Upper lobe of right lung (tissue), 1 donor: ENCODE results near the gene MTHFD1L. TPM values are rescaled to one million over a fixed set of nuclear protein-coding genes. Genes with fewer than 3 reads are reported as not detected.

Experiments
- ATAC-seq: fragments of 200-7000 bp; cut with Tn5 transposase; one replicate; pipeline ENCODE4 v1.9.1; 2020; ENCODE audit warnings: mild to moderate bottlenecking, moderate library complexity
- DNase-seq: peaks from one replicate; pipeline ENCODE4 v3.0.0-alpha.2; 2020
- H3K27ac ChIP-seq: fragments of 200-600 bp; one replicate; pipeline ENCODE4 v1.8.0; 2022
- H3K27me3 ChIP-seq: fragments of 200-600 bp; one replicate; pipeline ENCODE4 v1.8.0; 2022; ENCODE audit warnings: mild to moderate bottlenecking
- H3K36me3 ChIP-seq: fragments of 200-600 bp; one replicate; pipeline ENCODE4 v1.8.0; 2022
- H3K4me1 ChIP-seq: fragments of 200-600 bp; one replicate; pipeline ENCODE4 v1.8.0; 2022
- H3K4me3 ChIP-seq: fragments of 200-600 bp; one replicate; pipeline ENCODE4 v1.8.0; 2022; ENCODE audit warnings: mild to moderate bottlenecking
- H3K9me3 ChIP-seq: fragments of 200-600 bp; one replicate; pipeline ENCODE4 v1.8.0; 2022
- intact Hi-C: fragments of 100-400 bp; cut with DNase I; formaldehyde crosslinking; loops from one replicate; pipeline ENCODE4 v1.11.0; 2022
- total RNA-seq: library from RNA; stranded (reverse); fragmentation: NEBNext Ultra II Directional; extraction: Animal tissue kit (Norgen Biotek cat#: 25700); gene quantifications from one replicate; pipeline ENCODE4 v1.2.1, GENCODE V29; 2021
- TF ChIP-seq, protein P1 (sequence below): fragments of 200-600 bp; IDR thresholded peaks from one replicate; pipeline ENCODE4 v1.8.0; 2022; ENCODE audit warnings: antibody characterized with exemption
- donor health status: DM: no; HTN: yes; CAD: no; lungs with severe emphysema.

MTHFD1L gene
- total RNA-seq, 1 donor from 2014 or later, result 27.9 TPM

DNA sequence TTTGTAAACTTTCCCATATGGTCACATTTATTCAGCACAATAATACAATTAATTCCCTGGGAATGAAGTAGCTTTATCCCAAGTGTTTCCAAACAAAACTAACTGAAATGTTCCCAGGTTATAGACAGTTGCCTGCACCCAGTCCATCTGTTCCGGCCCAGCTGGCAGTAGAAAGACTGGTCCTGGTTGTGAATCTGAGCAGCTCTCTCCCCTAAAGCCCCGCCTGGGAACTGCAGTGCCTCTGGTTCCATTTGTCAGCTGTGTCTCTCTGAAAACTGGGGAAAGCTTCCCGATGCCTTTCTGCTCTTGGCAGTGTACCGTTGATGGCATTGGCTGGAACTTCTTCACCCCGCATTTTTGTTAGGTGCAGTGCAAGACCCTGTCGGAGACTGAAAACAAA, 8.7 kb downstream of the MTHFD1L start:
- no peaks in the 10 kb centered on the region for H3K9me3 ChIP-seq
- no peaks in the 10 kb centered on the region for H3K27me3 ChIP-seq
- intact Hi-C loops, result no loop called here
- no peak for ATAC-seq
- TF ChIP-seq, protein P1, sequence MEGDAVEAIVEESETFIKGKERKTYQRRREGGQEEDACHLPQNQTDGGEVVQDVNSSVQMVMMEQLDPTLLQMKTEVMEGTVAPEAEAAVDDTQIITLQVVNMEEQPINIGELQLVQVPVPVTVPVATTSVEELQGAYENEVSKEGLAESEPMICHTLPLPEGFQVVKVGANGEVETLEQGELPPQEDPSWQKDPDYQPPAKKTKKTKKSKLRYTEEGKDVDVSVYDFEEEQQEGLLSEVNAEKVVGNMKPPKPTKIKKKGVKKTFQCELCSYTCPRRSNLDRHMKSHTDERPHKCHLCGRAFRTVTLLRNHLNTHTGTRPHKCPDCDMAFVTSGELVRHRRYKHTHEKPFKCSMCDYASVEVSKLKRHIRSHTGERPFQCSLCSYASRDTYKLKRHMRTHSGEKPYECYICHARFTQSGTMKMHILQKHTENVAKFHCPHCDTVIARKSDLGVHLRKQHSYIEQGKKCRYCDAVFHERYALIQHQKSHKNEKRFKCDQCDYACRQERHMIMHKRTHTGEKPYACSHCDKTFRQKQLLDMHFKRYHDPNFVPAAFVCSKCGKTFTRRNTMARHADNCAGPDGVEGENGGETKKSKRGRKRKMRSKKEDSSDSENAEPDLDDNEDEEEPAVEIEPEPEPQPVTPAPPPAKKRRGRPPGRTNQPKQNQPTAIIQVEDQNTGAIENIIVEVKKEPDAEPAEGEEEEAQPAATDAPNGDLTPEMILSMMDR, result no peak
- H3K4me3 ChIP-seq, result no peak overlapping the region
- H3K27ac ChIP-seq, result no peak overlapping the region
- no peak for DNase-seq
- H3K36me3 ChIP-seq, result no peaks in the 10 kb centered on the region
- H3K4me1 ChIP-seq, result no peaks in the 10 kb centered on the region

DNA sequence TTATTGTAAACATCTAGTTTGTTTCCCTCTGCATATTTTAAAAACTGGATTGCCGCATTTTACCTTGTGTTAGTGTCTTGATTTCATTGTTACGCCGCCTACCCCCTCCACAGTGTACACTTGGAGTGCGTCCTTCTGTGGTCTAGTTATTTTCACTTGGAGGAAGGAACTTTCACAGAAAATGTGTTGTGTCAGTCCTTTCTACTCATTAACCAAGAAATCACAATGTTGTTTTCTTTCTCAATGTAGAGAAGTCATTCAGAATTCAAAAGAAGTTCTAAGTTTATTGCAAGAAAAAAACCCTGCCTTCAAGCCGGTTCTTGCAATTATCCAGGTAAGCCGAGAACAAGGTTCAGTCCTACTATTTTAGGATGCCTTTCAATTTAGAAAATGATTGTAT, 10.3 kb downstream of the MTHFD1L start:
- H3K27me3 ChIP-seq, result no peaks in the 10 kb centered on the region
- DNase-seq, result no peak

DNA sequence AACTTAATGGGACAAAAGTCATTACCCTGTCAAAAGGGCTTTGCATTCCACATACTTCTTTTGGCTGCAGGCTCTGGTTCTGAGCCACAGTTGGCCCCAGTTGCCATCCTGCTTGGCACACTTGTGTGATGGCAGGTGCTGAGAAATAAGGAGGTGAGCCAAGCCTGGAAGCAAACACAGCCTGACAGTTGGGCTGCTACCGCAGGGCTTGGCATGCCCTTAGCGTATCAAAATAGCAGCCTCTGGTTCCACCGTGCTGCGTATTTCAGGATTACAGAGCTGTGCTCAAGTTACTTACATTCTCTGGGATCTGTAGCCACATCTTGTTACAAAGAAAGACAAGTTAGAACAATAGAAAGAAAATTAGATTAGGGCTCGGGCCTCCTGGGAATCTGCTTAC, 11.1 kb downstream of the MTHFD1L start:
- Histone ChIP-seq H3K4me1 (peaks cover 5% of the 10 kb centered on the region), H3K27ac (no peak overlapping the region), H3K36me3 (no peaks in the 10 kb centered on the region), H3K27me3 (no peaks in the 10 kb centered on the region), H3K9me3 (no peaks in the 10 kb centered on the region), H3K4me3 (no peak overlapping the region)
- TF ChIP-seq, protein P1, result peak; percentile 8
- ATAC-seq, result peak; percentile 69
- intact Hi-C loops, result no loop called here
- no peak for DNase-seq

More for the DNA sequence above, 10.3 kb downstream of the MTHFD1L start:
- H3K4me1 ChIP-seq, result no peaks in the 10 kb centered on the region
- intact Hi-C loops, result no loop called here
- H3K9me3 ChIP-seq, result no peaks in the 10 kb centered on the region
- H3K36me3 ChIP-seq, result no peaks in the 10 kb centered on the region
- H3K27ac ChIP-seq, result no peak overlapping the region
- H3K4me3 ChIP-seq, result no peak overlapping the region
- no peak for ATAC-seq
- TF ChIP-seq, protein P1, result no peak

DNA sequence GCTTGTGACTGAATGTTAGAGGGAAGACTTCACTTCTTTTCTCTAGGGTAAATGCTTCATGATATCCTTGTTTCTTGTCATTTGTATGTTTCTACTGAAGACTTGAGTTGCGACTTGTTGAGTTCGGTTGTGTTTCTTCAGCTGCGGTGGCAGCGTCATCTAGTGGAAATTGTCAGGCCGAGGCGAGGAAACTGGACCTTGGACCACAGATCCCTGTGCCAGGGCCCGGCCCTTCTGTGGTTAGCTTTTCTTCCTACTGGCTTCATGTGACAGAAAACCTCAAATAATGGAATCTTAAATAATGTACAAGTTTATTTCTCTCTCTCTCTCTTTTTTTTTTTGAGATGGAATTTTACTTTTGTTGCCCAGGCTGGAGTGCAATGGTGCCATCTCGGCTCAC, 12.4 kb downstream of the MTHFD1L start:
- DNase-seq (no peak), ATAC-seq (no peak)
- Histone ChIP-seq H3K4me1 (peaks cover 15% of the 10 kb centered on the region), H3K9me3 (no peaks in the 10 kb centered on the region), H3K27ac (no peak overlapping the region), H3K36me3 (no peaks in the 10 kb centered on the region), H3K4me3 (no peak overlapping the region), H3K27me3 (no peaks in the 10 kb centered on the region)
- TF ChIP-seq, protein P1, result no peak
- intact Hi-C loops, result no loop called here

DNA sequence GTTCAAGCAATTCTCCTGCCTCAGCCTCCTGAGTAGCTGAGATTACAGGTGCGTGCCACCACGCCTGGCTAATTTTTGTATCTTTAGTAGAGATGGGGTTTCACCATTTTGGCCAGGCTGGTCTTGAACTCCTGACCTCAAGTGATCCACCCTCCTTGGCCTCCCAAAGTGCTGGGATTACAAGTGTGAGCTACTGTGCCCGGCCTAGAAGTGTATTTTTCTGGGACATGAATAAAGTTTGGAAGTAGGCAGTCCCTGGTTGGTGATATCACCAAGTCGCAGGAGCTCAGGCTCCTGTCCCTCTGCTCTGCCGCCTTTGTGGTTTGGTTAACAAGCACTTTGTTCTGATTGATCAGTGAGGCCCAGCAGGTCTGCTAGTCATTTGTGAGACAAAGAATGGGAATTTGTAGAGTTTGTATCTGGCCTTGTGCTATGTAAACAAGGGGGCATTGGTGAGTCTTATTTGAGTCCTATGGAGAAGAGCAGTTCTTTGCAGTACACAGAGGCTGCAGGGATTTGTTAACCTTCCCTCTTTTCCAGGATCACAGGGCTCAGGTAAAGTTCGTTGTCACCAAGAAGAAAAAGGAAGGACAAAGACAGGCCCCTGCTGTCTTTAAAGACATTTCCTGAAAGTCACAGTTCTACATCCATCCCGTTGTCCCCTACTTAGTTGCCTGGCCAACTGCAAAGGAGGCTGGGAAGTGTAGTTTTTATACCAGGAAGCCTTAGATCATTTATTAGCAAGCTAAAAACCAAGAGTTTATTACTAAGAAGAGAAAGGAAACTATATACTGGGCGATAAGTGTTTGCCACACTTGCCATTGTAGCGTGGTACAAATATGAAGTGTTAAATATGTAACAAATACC, 13.1 kb downstream of the MTHFD1L start:
- Histone ChIP-seq H3K9me3 (no peaks in the 10 kb centered on the region), H3K27me3 (no peaks in the 10 kb centered on the region), H3K4me3 (no peak overlapping the region), H3K27ac (no peak overlapping the region), H3K36me3 (no peaks in the 10 kb centered on the region), H3K4me1 (peaks cover 22% of the 10 kb centered on the region)
- DNase-seq, result no peak
- no peak for ATAC-seq
- TF ChIP-seq, protein P1, result no peak
- intact Hi-C loops, result no loop called here
